BLaER1 (cell line): ENCODE data around the gene ZC3H18.

Experiments
- H3K27ac ChIP-seq: shearing (Covaris generic); formaldehyde crosslinking; 2 replicates; pipeline ENCODE4 v1.8.1; 2022
- H3K27me3 ChIP-seq: shearing (Covaris generic); formaldehyde crosslinking; 2 replicates; pipeline ENCODE4 v1.8.1; 2022
- H3K36me3 ChIP-seq: shearing (Covaris generic); formaldehyde crosslinking; 2 replicates; pipeline ENCODE4 v1.8.1; 2022
- H3K4me1 ChIP-seq: shearing (Covaris generic); formaldehyde crosslinking; 2 replicates; pipeline ENCODE4 v1.8.1; 2022
- H3K4me2 ChIP-seq: shearing (Covaris generic); formaldehyde crosslinking; 2 replicates; pipeline ENCODE4 v1.8.1; 2022
- H3K4me3 ChIP-seq: shearing (Covaris generic); formaldehyde crosslinking; 2 replicates; pipeline ENCODE4 v1.8.1; 2022
- H3K9ac ChIP-seq: shearing (Covaris generic); formaldehyde crosslinking; 2 replicates; pipeline ENCODE4 v1.8.1; 2022
- H3K9me3 ChIP-seq: shearing (Covaris generic); formaldehyde crosslinking; 2 replicates; pipeline ENCODE4 v1.8.1; 2022
- H4K20me1 ChIP-seq: shearing (Covaris generic); formaldehyde crosslinking; 2 replicates; pipeline ENCODE4 v1.8.1; 2022
- Cebpa-rat ChIP-seq: shearing (Covaris generic); IDR thresholded peaks from 2 replicates; pipeline ENCODE4 v1.8.1; 2022

The ZC3H18 gene

GRCh38 chr16:88649924-88650748 is 79.9 kb downstream of the ZC3H18 start:
- Histone ChIP-seq H3K27ac (peak overlapping the region; percentile 96), H3K9ac (peak overlapping the region; percentile 97)

DNA sequence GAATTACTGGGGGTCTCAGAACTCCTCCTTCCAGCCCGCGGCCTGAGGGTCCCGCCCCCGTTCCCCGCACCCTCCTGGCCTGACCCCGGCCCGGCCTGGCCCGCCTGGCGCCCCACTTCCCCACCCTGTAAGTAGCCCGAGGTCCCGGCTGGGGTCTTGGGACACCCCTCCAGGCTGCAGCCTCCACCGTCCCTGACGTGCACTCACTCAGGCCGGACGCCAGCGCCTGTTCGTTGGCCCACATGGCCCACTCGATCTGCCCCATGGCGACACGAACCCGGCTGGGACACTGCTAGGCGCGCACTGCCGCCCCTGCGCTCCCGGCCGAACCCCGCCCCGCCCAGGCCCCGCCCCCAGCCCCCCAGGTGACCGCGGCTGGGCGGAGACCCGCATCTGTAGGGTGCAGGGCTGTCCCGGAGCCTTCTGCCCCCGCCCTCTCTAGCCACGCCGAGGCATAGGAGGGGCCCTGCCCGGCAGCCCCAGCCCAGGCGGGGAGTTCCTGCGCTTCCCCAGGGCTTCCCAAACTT is 80.6 kb downstream of the ZC3H18 start, which contains the start of gene CYBA:
Gene CYBA, minus strand, starts transcription at position 305 of the 527 bp plus-strand sequence. Its CDS starts 40 bp downstream, at position 265.
- no peak for TF ChIP-seq Cebpa-rat
- Histone ChIP-seq H3K9me3 (no peaks in the 10 kb centered on the region), H3K9ac (peak within 1 kb of the TSS; percentile 97), H3K4me3 (peak within 1 kb of the TSS; percentile 91), H4K20me1 (peaks cover 49% of the 10 kb centered on the region), H3K27me3 (no peaks in the 10 kb centered on the region), H3K4me1 (peaks cover 87% of the 10 kb centered on the region), H3K27ac (peak within 1 kb of the TSS; percentile 96), H3K4me2 (peak within 1 kb of the TSS; percentile 100), H3K36me3 (peaks cover 61% of the 10 kb centered on the region)

More at GRCh38 chr16:88649924-88650748, 79.9 kb downstream of the ZC3H18 start:
- Histone ChIP-seq H3K36me3 (peaks cover 63% of the 10 kb centered on the region), H3K4me3 (peak overlapping the region; percentile 91), H3K27me3 (no peaks in the 10 kb centered on the region), H4K20me1 (peaks cover 55% of the 10 kb centered on the region), H3K4me2 (peak overlapping the region; percentile 100), H3K4me1 (peaks cover 87% of the 10 kb centered on the region), H3K9me3 (no peaks in the 10 kb centered on the region)
- TF ChIP-seq Cebpa-rat, result peak; percentile 38; the same call in 1 of the 2 replicates

- Histone ChIP-seq H3K27ac (peak overlapping the region; percentile 96), H3K36me3 (peaks cover 55% of the 10 kb centered on the region), H3K9ac (peak overlapping the region; percentile 69)
Observed at GRCh38 chr16:88651276-88651988, 81.2 kb downstream of the ZC3H18 start.

GRCh38 chr16:88651989-88652761 is 82.0 kb downstream of the ZC3H18 start:
- Histone ChIP-seq H4K20me1 (peaks cover 35% of the 10 kb centered on the region), H3K4me2 (peak overlapping the region; percentile 100), H3K27ac (peak overlapping the region; percentile 96), H3K9ac (peak overlapping the region; percentile 69), H3K27me3 (no peaks in the 10 kb centered on the region), H3K4me3 (peak overlapping the region; percentile 91), H3K9me3 (no peaks in the 10 kb centered on the region), H3K4me1 (peaks cover 87% of the 10 kb centered on the region), H3K36me3 (peaks cover 48% of the 10 kb centered on the region)
- no peak for TF ChIP-seq Cebpa-rat

More at GRCh38 chr16:88651276-88651988, 81.2 kb downstream of the ZC3H18 start:
- Histone ChIP-seq H3K4me1 (peaks cover 87% of the 10 kb centered on the region), H3K27me3 (no peaks in the 10 kb centered on the region), H3K4me2 (peak overlapping the region; percentile 100), H4K20me1 (peaks cover 42% of the 10 kb centered on the region), H3K4me3 (peak overlapping the region; percentile 91), H3K9me3 (no peaks in the 10 kb centered on the region)
- no peak for TF ChIP-seq Cebpa-rat

DNA sequence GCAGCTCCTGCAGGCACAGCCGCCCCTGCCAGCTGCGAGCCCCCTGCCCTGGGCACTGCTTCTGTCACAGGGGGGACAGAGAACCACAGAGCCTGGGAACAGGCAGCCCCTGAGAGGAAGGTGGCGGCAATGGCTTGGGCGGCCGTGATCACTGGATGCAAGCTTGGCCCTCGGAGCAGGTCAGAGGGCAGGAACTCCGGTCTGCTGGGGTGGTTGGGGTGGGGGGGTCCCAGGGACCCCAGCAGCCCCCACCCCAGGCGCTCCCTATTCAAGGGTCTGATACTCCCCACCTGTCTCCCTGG is 82.5 kb downstream of the ZC3H18 start:
- peaks cover 87% of the 10 kb centered on the region for H3K4me1 ChIP-seq
- H3K36me3 ChIP-seq, result peaks cover 42% of the 10 kb centered on the region
- no peak overlapping the region for H3K4me3 ChIP-seq
- no peaks in the 10 kb centered on the region for H3K27me3 ChIP-seq
- peak overlapping the region; percentile 96 for H3K27ac ChIP-seq
- TF ChIP-seq Cebpa-rat, result no peak
- peaks cover 30% of the 10 kb centered on the region for H4K20me1 ChIP-seq
- no peaks in the 10 kb centered on the region for H3K9me3 ChIP-seq
- peak overlapping the region; percentile 100 for H3K4me2 ChIP-seq
- H3K9ac ChIP-seq, result 0 out of 2 replicates have a peak overlapping the region, but pooled peaks have one; percentile 29

GRCh38 chr16:88653101-88653500 is 82.9 kb downstream of the ZC3H18 start:
- peak overlapping the region; percentile 96 for H3K27ac ChIP-seq

DNA sequence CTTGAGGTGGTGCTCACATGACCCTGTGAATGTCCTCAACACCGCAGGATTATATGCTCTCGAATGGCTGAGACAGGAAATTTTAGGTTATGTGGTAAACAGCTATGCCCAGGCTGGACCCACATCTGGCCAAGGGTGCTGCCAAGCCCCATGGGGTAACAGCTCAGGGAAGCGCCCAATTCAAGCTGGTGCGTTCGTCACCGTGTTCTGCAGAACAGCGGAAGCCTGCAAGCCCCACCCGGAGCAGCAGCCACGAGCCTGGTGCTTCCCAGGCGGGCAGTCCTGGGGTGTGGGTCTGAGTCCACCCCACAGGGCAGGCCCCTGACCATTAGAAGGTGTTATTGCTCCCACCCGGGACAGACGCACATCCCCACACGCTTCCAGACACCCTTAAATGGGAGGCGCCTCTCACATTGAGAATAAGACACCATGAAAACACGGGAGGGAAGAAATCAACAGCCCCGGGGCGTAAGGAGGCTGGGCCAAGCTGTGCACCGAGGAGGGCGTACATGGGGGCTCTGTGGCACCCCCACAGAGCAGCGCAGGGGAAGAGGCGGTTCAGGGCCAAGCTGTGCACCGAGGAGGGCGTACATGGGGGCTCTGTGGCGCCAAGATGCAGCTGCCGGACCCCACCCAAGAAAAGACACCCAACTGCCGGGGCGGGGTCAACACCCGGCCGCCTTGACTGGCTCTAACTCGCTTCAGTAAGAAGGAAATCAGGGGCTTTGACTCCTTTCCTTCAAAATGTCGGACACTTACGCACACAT is 83.6 kb downstream of the ZC3H18 start:
- H3K36me3 ChIP-seq, result peaks cover 41% of the 10 kb centered on the region
- H3K4me1 ChIP-seq, result peaks cover 86% of the 10 kb centered on the region
- peaks cover 19% of the 10 kb centered on the region for H4K20me1 ChIP-seq
- H3K27me3 ChIP-seq, result no peaks in the 10 kb centered on the region
- no peak for TF ChIP-seq Cebpa-rat
- no peak overlapping the region for H3K9ac ChIP-seq
- no peaks in the 10 kb centered on the region for H3K9me3 ChIP-seq
- peak overlapping the region; percentile 100 for H3K4me2 ChIP-seq
- no peak overlapping the region for H3K4me3 ChIP-seq
- no peak overlapping the region for H3K27ac ChIP-seq

More at GRCh38 chr16:88653101-88653500, 82.9 kb downstream of the ZC3H18 start:
- TF ChIP-seq Cebpa-rat, result no peak
- Histone ChIP-seq H3K4me3 (no peak overlapping the region), H3K36me3 (peaks cover 41% of the 10 kb centered on the region), H4K20me1 (peaks cover 26% of the 10 kb centered on the region), H3K27me3 (no peaks in the 10 kb centered on the region), H3K4me2 (peak overlapping the region; percentile 100), H3K9ac (0 out of 2 replicates have a peak overlapping the region, but pooled peaks have one; percentile 29), H3K4me1 (peaks cover 87% of the 10 kb centered on the region), H3K9me3 (no peaks in the 10 kb centered on the region)

DNA sequence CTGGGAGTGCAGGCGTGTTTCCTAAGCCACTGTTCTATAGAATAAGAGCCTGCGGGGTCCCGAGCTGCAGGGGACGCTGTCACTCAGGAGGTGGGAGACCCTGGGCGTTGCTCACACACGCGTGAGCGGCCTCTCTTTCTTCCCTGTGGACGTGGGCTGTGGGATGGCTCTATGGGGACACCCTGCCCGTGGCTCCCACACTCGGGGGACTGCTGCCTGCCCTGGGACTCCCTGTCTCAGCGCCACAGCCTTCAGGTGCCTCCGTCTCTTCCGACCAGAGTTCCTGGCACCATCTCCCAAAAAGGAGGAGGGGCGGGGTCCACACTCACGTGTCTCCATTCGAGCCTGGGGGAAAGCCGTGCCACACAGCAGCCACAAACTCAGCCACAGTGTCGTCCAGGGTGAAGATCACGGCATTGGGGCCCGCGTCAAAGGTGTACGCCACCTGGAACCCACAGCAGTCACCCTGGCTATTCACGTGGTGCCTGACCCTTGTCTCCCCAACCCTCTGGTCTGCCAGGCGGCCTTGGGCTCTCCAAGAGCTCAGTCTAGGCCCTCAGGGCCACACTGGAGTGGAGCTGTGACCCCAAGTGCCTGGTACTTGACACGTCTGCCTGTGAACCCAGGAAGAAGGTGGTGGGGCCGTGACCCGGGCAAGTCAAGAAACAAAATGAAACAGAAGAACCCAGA is 84.3 kb downstream of the ZC3H18 start:
- Histone ChIP-seq H3K4me1 (peaks cover 86% of the 10 kb centered on the region), H3K27ac (no peak overlapping the region), H3K27me3 (no peaks in the 10 kb centered on the region), H4K20me1 (peaks cover 12% of the 10 kb centered on the region), H3K4me2 (peak overlapping the region; percentile 88), H3K36me3 (peaks cover 39% of the 10 kb centered on the region), H3K9ac (0 out of 2 replicates have a peak overlapping the region, but pooled peaks have one; percentile 14), H3K9me3 (no peaks in the 10 kb centered on the region), H3K4me3 (no peak overlapping the region)
- no peak for TF ChIP-seq Cebpa-rat
